MM.1S (cell line): ENCODE data around the gene COL6A2.

Experiments
- DNase-seq: peaks from one replicate; pipeline ENCODE4 v3.0.0-alpha.2; 2015
- H2AFZ ChIP-seq: fragments of 300-600 bp; sonication (generic); 2 replicates; pipeline ENCODE4 v1.6.0; 2016; ENCODE audit warnings: antibody characterized with exemption, low read length
- H3F3A ChIP-seq: fragments of 300-600 bp; sonication (generic); 2 replicates; pipeline ENCODE4 v1.6.1; 2016; ENCODE audit warnings: mild to moderate bottlenecking, antibody characterized with exemption, low read length, moderate library complexity, mixed read lengths; ENCODE audit not compliant: insufficient read depth
- H3K27ac ChIP-seq: fragments of 300-600 bp; sonication (generic); 2 replicates; pipeline ENCODE4 v1.5.1; 2016; ENCODE audit warnings: mild to moderate bottlenecking, low read length
- H3K27me3 ChIP-seq: fragments of 300-600 bp; sonication (generic); replicated peaks from 2 replicates; pipeline ENCODE4 v1.6.0; 2016; ENCODE audit warnings: low read length; ENCODE audit not compliant: insufficient read depth
- H3K36me3 ChIP-seq: fragments of 300-600 bp; sonication (generic); replicated peaks from 2 replicates; pipeline ENCODE4 v1.6.1; 2016; ENCODE audit warnings: mild to moderate bottlenecking, low read length, mixed read lengths; ENCODE audit not compliant: insufficient read depth
- H3K4me1 ChIP-seq: fragments of 300-600 bp; sonication (generic); 2 replicates; pipeline ENCODE4 v1.6.1; 2016; ENCODE audit warnings: low read length, mixed read lengths
- H3K4me2 ChIP-seq: fragments of 300-600 bp; sonication (generic); 2 replicates; pipeline ENCODE4 v1.6.0; 2016; ENCODE audit warnings: low read depth, low read length
- H3K4me3 ChIP-seq: fragments of 300-600 bp; sonication (generic); 2 replicates; pipeline ENCODE4 v1.5.1; 2016; ENCODE audit warnings: low read length, mixed read lengths
- H3K79me2 ChIP-seq: fragments of 300-600 bp; sonication (generic); 2 replicates; pipeline ENCODE4 v1.6.1; 2016; ENCODE audit warnings: mixed run types, low read length, mixed read lengths
- H3K9ac ChIP-seq: fragments of 300-600 bp; sonication (generic); 2 replicates; pipeline ENCODE4 v1.6.1; 2016; ENCODE audit warnings: low read length, mixed read lengths
- H3K9me2 ChIP-seq: fragments of 300-600 bp; sonication (generic); replicated peaks from 2 replicates; pipeline ENCODE4 v1.6.1; 2016; ENCODE audit warnings: mild to moderate bottlenecking, low read length, mixed read lengths; ENCODE audit not compliant: insufficient read depth
- H3K9me3 ChIP-seq: fragments of 300-600 bp; sonication (generic); replicated peaks from 2 replicates; pipeline ENCODE4 v1.6.1; 2016; ENCODE audit warnings: mild to moderate bottlenecking, low read length, mixed read lengths; ENCODE audit not compliant: insufficient read depth
- H4K20me1 ChIP-seq: fragments of 300-600 bp; sonication (generic); 2 replicates; pipeline ENCODE4 v1.6.1; 2016; ENCODE audit warnings: mild to moderate bottlenecking, low read length, moderate library complexity, mixed read lengths; ENCODE audit not compliant: insufficient read depth
- EZH2 ChIP-seq: fragments of 300-600 bp; sonication (generic); optimal IDR thresholded peaks from 2 replicates; pipeline ENCODE3; 2017; ENCODE audit warnings: low read depth, mild to moderate bottlenecking, antibody characterized with exemption, low read length, mixed read lengths
- EZH2phosphoT487 ChIP-seq: fragments of 300-600 bp; sonication (generic); IDR thresholded peaks from 2 replicates; pipeline ENCODE4 v1.6.1; 2018; ENCODE audit warnings: antibody characterized with exemption, low read length
- TF ChIP-seq, protein P1 (sequence below): fragments of 300-600 bp; sonication (generic); IDR thresholded peaks from 2 replicates; pipeline ENCODE4 v1.5.1; 2016; ENCODE audit warnings: antibody characterized with exemption, low read length, mixed read lengths

Gene COL6A2

DNA sequence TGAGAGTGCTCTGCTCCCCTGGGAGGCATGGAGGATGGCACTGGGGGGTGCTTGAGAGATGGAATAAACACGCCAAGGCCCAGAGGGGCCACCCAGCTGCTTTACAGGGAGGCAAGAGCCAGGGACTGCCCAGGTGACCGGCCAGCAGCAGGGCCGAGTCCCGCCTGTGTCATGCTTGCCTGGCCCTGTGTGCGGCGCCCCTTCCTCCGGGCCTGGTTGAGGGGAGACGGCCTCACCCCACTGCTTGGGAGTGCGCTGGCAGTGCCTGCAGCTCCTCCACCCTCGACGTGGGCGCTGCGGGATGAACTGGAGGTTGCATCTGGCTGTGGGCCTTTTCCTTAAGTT, 33.1 kb upstream of the COL6A2 start:
- H3K9ac ChIP-seq = no peak overlapping the region
- DNase-seq = no peak
- H3K4me2 ChIP-seq = no peak overlapping the region
- H3K9me3 ChIP-seq = no peaks in the 10 kb centered on the region
- H2AFZ ChIP-seq = no peak overlapping the region
- H3K27me3 ChIP-seq = peaks cover 92% of the 10 kb centered on the region
- no peak overlapping the region for H3K4me3 ChIP-seq
- H3K4me1 ChIP-seq = no peaks in the 10 kb centered on the region
- no peaks in the 10 kb centered on the region for H3K9me2 ChIP-seq
- TF ChIP-seq, protein P1, sequence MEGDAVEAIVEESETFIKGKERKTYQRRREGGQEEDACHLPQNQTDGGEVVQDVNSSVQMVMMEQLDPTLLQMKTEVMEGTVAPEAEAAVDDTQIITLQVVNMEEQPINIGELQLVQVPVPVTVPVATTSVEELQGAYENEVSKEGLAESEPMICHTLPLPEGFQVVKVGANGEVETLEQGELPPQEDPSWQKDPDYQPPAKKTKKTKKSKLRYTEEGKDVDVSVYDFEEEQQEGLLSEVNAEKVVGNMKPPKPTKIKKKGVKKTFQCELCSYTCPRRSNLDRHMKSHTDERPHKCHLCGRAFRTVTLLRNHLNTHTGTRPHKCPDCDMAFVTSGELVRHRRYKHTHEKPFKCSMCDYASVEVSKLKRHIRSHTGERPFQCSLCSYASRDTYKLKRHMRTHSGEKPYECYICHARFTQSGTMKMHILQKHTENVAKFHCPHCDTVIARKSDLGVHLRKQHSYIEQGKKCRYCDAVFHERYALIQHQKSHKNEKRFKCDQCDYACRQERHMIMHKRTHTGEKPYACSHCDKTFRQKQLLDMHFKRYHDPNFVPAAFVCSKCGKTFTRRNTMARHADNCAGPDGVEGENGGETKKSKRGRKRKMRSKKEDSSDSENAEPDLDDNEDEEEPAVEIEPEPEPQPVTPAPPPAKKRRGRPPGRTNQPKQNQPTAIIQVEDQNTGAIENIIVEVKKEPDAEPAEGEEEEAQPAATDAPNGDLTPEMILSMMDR = no peak
- TF ChIP-seq EZH2 = no peak
- no peak for TF ChIP-seq EZH2phosphoT487
- H3K36me3 ChIP-seq = no peaks in the 10 kb centered on the region
- no peaks in the 10 kb centered on the region for H3K79me2 ChIP-seq
- no peaks in the 10 kb centered on the region for H4K20me1 ChIP-seq
- H3F3A ChIP-seq = no peaks in the 10 kb centered on the region
- H3K27ac ChIP-seq = no peak overlapping the region

DNA sequence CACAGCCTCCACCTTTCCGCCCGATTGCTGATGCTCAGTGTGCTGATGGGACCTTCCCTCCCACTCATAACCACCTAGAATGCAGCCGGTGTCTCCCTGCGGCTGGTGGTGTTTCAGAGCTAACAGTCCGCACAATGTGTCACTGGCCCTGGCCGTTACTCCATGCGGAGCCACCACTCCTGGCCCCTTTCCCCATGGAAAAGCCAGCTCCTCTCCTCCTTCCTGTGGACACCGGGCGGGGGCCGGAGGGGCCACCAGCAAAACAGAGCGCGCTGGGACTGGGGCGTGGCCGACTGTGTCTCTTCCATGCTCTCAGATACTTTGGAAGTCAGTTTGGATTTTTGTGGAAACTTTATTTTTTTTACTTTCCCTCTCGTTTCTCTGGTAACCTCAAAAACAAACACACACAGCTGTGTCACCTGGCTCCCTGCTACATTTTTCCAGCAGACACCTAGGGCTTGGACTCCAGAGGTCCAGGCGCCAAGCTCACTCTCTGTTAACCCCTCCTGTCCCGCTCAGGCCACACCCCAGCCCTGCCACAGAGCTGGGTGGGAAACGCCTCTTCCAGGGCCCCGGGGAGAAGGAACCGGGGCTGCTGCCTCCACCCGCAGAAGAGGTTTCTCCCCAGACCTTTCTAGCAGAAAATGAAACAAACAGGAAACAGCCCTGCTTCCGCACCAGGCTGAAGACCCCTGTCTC, 32.5 kb upstream of the COL6A2 start:
- no peak overlapping the region for H2AFZ ChIP-seq
- H4K20me1 ChIP-seq = no peaks in the 10 kb centered on the region
- no peak overlapping the region for H3K27ac ChIP-seq
- no peaks in the 10 kb centered on the region for H3K79me2 ChIP-seq
- no peaks in the 10 kb centered on the region for H3K9me3 ChIP-seq
- peaks cover 92% of the 10 kb centered on the region for H3K27me3 ChIP-seq
- no peaks in the 10 kb centered on the region for H3K36me3 ChIP-seq
- no peak for DNase-seq
- no peak overlapping the region for H3K4me3 ChIP-seq
- H3K4me2 ChIP-seq = no peak overlapping the region
- H3K9me2 ChIP-seq = no peaks in the 10 kb centered on the region
- no peaks in the 10 kb centered on the region for H3F3A ChIP-seq
- TF ChIP-seq, protein P1 = no peak
- TF ChIP-seq EZH2phosphoT487 (peak; percentile 10; the same call in 1 of the 2 replicates), EZH2 (no peak)
- no peaks in the 10 kb centered on the region for H3K4me1 ChIP-seq
- H3K9ac ChIP-seq = no peak overlapping the region

DNA sequence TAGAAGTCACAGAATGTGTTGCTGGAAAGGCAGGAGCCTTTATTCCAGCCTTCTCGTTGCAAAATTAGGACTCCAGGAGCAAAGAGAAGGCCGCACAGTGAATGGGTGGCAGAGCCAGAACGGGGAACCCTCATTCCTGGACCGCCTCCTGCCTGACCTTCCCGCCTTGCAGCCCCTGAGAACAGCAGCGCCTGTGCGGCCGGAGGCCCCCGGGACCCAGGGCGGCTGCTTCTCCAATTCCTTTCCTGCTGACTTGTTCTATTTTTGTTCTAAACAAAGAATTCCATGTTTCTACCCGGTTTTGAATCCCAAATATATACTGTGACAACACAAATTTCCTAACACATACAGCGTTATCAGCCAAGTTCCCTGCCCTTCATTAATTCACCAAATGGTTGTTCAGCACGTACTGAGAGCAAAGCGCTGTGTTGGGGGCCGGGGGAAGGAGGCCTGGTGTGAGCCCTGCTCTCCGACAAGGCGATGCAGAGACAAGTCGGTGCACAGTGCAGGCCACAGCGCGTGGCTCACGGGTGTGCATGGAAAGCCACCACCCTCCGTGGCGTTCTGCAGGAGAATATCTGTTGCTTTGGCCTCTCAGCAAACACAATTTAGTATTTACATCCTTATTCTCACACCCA, 31.9 kb upstream of the COL6A2 start:
- Histone ChIP-seq H3K27ac (no peak overlapping the region), H3K27me3 (peaks cover 92% of the 10 kb centered on the region), H3K4me3 (no peak overlapping the region), H3K9me3 (no peaks in the 10 kb centered on the region), H3K79me2 (no peaks in the 10 kb centered on the region), H3K4me1 (no peaks in the 10 kb centered on the region), H3K36me3 (no peaks in the 10 kb centered on the region), H4K20me1 (no peaks in the 10 kb centered on the region), H3K4me2 (no peak overlapping the region), H3K9me2 (no peaks in the 10 kb centered on the region), H3K9ac (no peak overlapping the region), H3F3A (no peaks in the 10 kb centered on the region), H2AFZ (no peak overlapping the region)
- TF ChIP-seq EZH2 (no peak), EZH2phosphoT487 (0 out of 2 replicates have a peak, but pooled peaks have one; percentile 7)
- TF ChIP-seq, protein P1 = no peak
- DNase-seq = no peak
